Kidney (tissue), 14 donors: Measurements from ENCODE around the gene COX7A2L. TPM values are rescaled to one million over a fixed set of nuclear protein-coding genes. Genes with fewer than 3 reads are reported as not detected.
"Not testable (repeated sequence)": the region's sequence is repeated elsewhere in the genome, so short reads cannot be mapped to it uniquely, and the experiment has no call there.

Experiments
- DNase-seq, 5 donors: peaks; one replicate each; pipeline ENCODE4 v3.0.0-alpha.2; 2013 to 2020
- FAIRE-seq: peaks from 2 replicates; lab custom pipeline; 2012; peaks lifted over from hg19 to GRCh38; lab: Jason Lieb, UNC
- H3K27ac ChIP-seq, 2 donors: one replicate each; pipeline ENCODE4 v1.7.0; 2013; ENCODE audit warnings: low read depth in 2 of 2, low read length in 2 of 2, inconsistent platforms in 1 of 2
- H3K27me3 ChIP-seq: one replicate; pipeline ENCODE4 v1.7.1; 2013; ENCODE audit warnings: low read length, inconsistent platforms; ENCODE audit not compliant: control insufficient read depth, insufficient read depth
- H3K36me3 ChIP-seq, 3 donors: one replicate each; pipeline versions ENCODE4 v1.7.0 to v1.7.1; 2013; ENCODE audit warnings: low read length in 3 of 3, control low read depth in 1 of 3, inconsistent platforms in 1 of 3; ENCODE audit not compliant: insufficient read depth in 3 of 3, control insufficient read depth in 2 of 3
- H3K4me1 ChIP-seq, 3 donors: one replicate each; pipeline versions ENCODE4 v1.7.0 to v1.7.1; 2013; ENCODE audit warnings: low read length in 3 of 3, inconsistent platforms in 1 of 3, low read depth in 1 of 3; ENCODE audit not compliant: control insufficient read depth in 2 of 3, insufficient read depth in 2 of 3
- H3K4me3 ChIP-seq, 3 donors: one replicate each; pipeline versions ENCODE4 v1.7.0 to v1.8.1; 2013; ENCODE audit warnings: low read length in 3 of 3, control low read depth in 1 of 3, inconsistent platforms in 1 of 3
- H3K9ac ChIP-seq, 3 donors: one replicate each; pipeline versions ENCODE4 v1.7.0 to v1.7.1; 2013; ENCODE audit warnings: low read length in 3 of 3, control low read depth in 1 of 3, inconsistent platforms in 1 of 3
- H3K9me3 ChIP-seq, 3 donors: one replicate each; pipeline versions ENCODE4 v1.7.0 to v1.7.1; 2013; ENCODE audit warnings: low read length in 3 of 3, control low read depth in 1 of 3, inconsistent platforms in 1 of 3; ENCODE audit not compliant: control insufficient read depth in 2 of 3, insufficient read depth in 1 of 3
- CTCF ChIP-seq: IDR thresholded peaks from 3 replicates; pipeline ENCODE4 v1.5.1; 2012; ENCODE audit warnings: mild to moderate bottlenecking, moderate library complexity, borderline replicate concordance; ENCODE audit not compliant: insufficient read depth; ENCODE audit errors: extremely low read depth
- intact Hi-C: fragments of 100-400 bp; cut with DNase I; formaldehyde crosslinking; loops from one replicate; pipeline ENCODE4 v1.11.1; 2022
- polyA plus RNA-seq: library from polyadenylated mRNA; stranded (reverse); fragments of 350-450 nt; fragmentation: Illumina TruSeq; extraction: RNeasy Lipid Tissue Mini Kit (QIAGEN cat#74804); gene quantifications from one replicate; pipeline ENCODE4 v1.2.3, GENCODE V29; 2014; ENCODE audit warnings: low read depth, low replicate concordance; ENCODE audit not compliant: insufficient read depth
- total RNA-seq: library from RNA; stranded (reverse); fragmentation: NEBNext Ultra II Directional; extraction: Animal tissue kit (Norgen Biotek cat#: 25700); gene quantifications from one replicate; pipeline ENCODE4 v1.2.1, GENCODE V29; 2021
- donor health status: control.
- donor health status: control.
- donor health status: control.
- donor health status: control.
- donor health status: control.
- donor health status: DM: yes; HTN: yes; CAD: no.
- donor health status: Normal renal cell carcinoma (clear cell type).

Gene COX7A2L
- total and polyA plus RNA-seq, 2 donors from 2014 or later, result 90.2 to 321 TPM

- H3K36me3 ChIP-seq, result no peaks in the 10 kb centered on the region
- FAIRE-seq, result no peak
- no peak overlapping the region for H3K27ac ChIP-seq
- H3K4me1 ChIP-seq, result no peaks in the 10 kb centered on the region
- no peak for DNase-seq
- H3K9ac ChIP-seq, result no peak overlapping the region
- H3K9me3 ChIP-seq, result no peaks in the 10 kb centered on the region
- intact Hi-C loops, result no loop called here
- no peaks in the 10 kb centered on the region for H3K27me3 ChIP-seq
- TF ChIP-seq CTCF, result no peak
- H3K4me3 ChIP-seq, result no peak overlapping the region
Measured at GRCh38 chr2:42407476-42407875, 46.5 kb upstream of the COX7A2L start.

DNA sequence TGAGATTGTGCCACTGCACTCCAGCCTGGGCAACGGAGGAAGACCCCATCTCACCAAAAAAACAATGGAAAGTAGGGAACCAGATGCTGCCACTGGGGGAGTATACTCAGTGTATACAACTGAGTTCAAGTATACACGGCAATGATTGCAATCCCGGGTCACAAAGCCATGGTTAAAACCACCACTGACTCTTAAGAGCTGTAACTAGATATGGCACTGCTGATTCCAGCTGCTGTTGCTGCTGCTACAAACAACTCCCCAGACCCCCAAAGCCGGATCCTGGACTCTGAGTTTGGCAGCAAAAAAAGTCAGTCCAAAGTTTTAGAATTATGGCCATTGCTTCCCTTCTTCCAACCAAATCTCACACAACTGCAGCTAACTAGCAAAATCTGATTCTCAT lies 43.7 kb upstream of the COX7A2L start:
- no peaks in the 10 kb centered on the region for H3K9me3 ChIP-seq
- DNase-seq (peak in 3 of 5 donors; percentile 53 to 78 (median 71)), FAIRE-seq (no peak)
- no peak overlapping the region for H3K27ac ChIP-seq
- no peak overlapping the region for H3K4me3 ChIP-seq
- H3K9ac ChIP-seq, result no peak overlapping the region
- no peak for TF ChIP-seq CTCF
- intact Hi-C loops, result no loop called here
- H3K27me3 ChIP-seq, result no peaks in the 10 kb centered on the region
- no peaks in the 10 kb centered on the region for H3K36me3 ChIP-seq
- no peaks in the 10 kb centered on the region for H3K4me1 ChIP-seq

DNA sequence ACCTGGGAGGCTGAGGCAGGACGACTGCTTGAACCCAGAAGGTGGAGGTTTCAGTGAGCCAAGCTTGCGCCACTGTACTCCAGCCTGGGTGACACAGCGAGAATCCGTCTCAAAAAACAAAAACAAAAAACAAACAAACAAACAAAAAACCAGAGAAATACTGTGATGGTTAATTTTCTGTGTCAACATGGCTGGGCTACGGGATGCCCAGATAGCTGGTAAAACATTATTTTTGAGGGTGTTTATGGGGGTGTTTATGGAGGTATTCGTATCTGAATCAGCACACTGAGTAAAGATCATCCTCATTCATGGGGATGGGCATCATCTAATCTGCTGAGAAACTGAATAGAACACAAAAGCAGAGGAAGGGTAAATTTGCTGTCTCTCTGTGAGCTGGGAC lies 40.8 kb upstream of the COX7A2L start:
- FAIRE-seq (no peak), DNase-seq (no peak)
- Histone ChIP-seq H3K27me3 (no peaks in the 10 kb centered on the region), H3K9ac (no peak overlapping the region), H3K4me1 (no peaks in the 10 kb centered on the region), H3K27ac (no peak overlapping the region), H3K4me3 (no peak overlapping the region), H3K9me3 (no peaks in the 10 kb centered on the region), H3K36me3 (no peaks in the 10 kb centered on the region)
- TF ChIP-seq CTCF, result no peak
- intact Hi-C loops, result no loop called here

GRCh38 chr2:42398052-42398451 lies 37.0 kb upstream of the COX7A2L start:
- H3K27ac ChIP-seq, H3K4me3 ChIP-seq, H3K4me1 ChIP-seq, intact Hi-C loops, H3K9me3 ChIP-seq, FAIRE-seq, H3K27me3 ChIP-seq, H3K36me3 ChIP-seq, DNase-seq, H3K9ac ChIP-seq: not testable (repeated sequence)

GRCh38 chr2:42393320-42393719 lies 32.3 kb upstream of the COX7A2L start:
- FAIRE-seq, H3K27me3 ChIP-seq, H3K36me3 ChIP-seq, H3K9ac ChIP-seq, intact Hi-C loops, H3K9me3 ChIP-seq, H3K4me1 ChIP-seq, DNase-seq, H3K27ac ChIP-seq, H3K4me3 ChIP-seq: not testable (repeated sequence)
